HG03175 (cell line): ENCODE data around the gene MSH3.
"Not testable (repeated sequence)": the region's sequence is repeated elsewhere in the genome, so short reads cannot be mapped to it uniquely, and the experiment has no call there.

Source experiments
- ATAC-seq: cut with Tn5 transposase; IDR thresholded peaks from one replicate; pipeline ENCODE4 v1.9.1; 2021; ENCODE audit warnings: mild to moderate bottlenecking, moderate library complexity; ENCODE audit not compliant: unreplicated experiment

Gene MSH3

DNA sequence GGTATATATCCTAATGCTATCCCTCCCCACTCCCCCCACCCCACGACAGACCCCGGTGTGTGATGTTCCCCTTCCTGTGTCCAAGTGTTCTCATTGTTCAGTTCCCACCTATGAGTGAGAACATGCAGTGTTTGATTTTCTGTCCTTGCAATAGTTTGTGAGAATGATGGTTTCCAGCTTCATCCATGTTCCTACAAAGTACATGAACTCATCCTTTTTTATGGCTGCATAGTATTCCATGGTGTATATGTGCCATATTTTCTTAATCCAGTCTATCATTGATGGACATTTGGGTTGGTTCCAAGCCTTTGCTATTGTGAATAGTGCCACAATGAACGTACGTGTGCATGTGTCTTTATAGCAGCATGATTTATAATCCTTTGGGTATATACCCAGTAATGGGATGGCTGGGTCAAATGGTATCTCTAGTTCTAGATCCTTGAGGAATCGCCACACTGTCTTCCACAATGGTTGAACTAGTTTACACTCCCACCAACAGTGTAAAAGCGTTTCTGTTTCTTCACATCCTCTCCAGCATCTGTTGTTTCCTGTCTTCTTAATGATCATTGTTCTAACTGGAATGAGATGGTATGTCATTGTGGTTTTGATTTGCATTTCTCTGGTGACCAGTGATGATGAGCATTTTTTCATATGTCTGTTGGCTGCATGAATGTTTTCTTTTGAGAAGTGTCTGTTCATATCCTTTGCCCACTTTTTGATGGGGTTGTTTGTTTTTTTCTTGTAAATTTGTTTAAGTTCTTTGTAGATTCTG lies 186.8 kb downstream of the MSH3 start:
- ATAC-seq = not testable (repeated sequence)

DNA sequence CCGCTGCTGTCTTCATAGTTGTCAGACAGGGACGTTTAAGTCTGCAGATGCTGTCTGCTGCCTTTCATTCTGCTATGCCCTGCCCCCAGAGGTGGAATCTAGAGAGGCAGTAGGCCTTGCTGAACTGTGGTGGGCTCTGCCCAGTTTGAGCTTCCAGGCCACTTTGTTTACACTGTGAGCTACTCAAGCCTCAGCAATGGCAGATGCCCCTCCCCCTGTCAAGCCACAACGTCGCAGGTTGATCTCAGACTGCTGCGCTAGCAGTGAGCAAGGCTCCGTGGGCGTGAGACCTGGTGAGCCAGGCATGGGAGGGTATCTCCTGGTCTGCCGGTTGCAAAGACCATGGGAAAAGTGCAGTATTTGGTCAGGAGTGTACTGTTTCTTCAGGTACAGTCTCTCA lies 192.0 kb downstream of the MSH3 start:
- not testable (repeated sequence) for ATAC-seq

GRCh38 chr5:80850168-80850567 lies 195.7 kb downstream of the MSH3 start:
- ATAC-seq = not testable (repeated sequence)

DNA sequence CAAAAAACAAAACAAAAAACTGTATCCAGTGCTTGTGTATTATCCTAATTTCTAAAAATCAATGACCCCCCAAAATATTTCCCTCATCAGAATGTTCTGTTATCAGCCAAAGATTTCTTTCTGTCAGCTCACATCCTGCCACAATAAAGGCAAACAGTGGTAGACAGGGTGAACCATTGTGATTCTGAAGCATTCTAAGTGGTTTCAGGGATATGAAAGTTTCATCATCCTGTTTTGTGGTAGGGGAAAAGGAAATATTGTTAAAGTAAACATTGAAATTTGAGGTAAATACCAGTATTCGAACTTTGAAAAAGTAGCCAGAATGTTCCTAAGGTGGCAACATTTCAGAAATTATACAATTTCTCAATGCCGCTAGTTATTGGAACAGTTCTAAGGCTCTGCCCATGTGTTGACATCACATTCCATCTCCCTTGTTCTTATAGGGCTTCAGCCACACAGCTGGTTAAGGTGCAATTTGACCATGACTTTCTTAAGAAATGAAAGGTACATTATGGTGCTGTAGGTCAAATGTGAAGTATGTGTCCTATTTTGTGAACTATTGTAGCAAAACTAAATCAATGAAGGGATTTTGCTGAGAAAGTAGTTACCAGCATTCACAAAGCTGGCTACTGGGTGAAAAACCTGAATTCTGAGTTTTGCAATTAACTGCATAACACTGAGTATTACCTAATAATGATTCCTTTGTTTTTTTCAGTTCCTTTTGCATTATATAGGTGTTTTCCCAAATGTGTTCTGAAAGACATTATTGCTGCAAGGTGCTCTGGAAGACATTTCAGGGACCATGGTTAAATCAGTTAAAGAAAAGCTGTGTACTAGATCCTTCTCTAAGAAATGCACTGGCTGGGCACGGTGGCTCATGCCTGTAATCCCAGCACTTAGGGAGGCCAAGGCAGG lies 198.1 kb downstream of the MSH3 start:
- no peak for ATAC-seq

- no peak for ATAC-seq
These were observed 199.0 kb downstream of the MSH3 start for GRCh38 chr5:80853413-80853812.

DNA sequence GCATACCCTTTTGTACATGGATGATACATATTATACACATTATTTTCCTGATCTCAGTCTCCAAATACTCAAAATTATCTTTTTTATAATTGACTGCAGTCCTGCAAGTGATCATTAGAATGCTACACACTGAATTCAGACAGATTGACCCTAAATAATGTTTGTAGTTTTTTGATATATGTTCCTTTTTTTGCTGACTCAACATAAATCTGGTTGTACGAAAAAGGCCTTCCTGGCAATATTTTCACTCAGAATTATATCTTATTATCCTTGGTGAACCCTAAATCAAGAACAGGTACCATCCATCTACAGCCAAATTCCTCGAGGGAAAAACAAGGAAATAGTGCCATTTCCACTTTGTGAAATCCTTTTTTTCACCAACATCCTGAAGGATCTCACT lies 200.1 kb downstream of the MSH3 start:
- no peak for ATAC-seq

DNA sequence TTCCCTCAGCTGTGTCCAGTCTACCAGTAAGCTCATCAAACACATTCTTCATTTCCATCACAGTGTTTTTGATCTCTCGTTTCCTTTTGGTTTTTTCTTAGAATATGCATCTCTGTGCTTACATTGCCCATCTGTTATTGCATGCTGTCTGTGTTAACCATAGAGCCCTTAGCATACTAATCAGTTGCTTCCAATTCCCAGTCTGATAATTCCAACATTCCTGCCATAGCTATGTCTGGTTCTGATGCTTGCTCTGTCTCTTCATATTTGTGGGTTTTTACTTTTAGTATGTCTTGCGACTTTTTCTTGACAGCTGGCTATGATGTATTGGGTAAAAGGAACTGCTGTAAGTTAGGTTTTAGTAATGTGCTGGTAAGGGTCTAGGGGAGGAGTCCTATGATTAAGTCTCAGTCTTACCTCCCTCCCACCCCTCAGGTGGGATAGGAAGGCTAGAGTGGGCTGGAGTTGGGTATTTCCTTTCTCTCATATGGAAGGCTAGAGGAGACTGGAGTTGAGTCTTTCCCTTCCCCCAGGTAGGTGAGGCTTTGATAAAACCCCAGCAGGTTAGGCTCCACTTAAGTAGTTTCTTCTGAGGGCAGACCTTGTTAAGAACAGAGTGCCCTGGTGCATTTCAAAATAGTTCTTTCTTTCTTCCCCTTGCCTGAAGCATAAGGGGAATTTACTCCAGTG lies 206.6 kb downstream of the MSH3 start:
- ATAC-seq = no peak

DNA sequence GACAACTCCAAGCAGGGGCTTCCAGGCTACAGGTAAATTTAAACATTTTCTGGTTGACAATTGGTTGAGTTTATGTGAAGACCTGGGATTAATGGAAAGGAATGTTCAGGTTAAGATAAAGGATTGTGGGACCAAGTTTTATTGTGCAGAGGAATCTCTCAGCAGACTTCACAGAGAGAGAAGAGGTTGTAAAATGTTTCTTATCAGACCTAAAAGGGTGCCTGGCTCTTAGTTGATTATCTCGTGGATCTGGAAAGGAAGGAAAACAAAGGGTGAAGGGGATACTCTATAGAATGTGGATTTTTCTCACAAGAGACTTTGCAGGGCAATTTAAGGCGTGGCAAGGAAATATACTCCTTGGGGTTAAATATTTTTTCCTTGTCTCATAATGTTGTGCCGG lies 209.3 kb downstream of the MSH3 start:
- ATAC-seq = no peak

GRCh38 chr5:80864109-80864508 lies 209.7 kb downstream of the MSH3 start:
- ATAC-seq = no peak

DNA sequence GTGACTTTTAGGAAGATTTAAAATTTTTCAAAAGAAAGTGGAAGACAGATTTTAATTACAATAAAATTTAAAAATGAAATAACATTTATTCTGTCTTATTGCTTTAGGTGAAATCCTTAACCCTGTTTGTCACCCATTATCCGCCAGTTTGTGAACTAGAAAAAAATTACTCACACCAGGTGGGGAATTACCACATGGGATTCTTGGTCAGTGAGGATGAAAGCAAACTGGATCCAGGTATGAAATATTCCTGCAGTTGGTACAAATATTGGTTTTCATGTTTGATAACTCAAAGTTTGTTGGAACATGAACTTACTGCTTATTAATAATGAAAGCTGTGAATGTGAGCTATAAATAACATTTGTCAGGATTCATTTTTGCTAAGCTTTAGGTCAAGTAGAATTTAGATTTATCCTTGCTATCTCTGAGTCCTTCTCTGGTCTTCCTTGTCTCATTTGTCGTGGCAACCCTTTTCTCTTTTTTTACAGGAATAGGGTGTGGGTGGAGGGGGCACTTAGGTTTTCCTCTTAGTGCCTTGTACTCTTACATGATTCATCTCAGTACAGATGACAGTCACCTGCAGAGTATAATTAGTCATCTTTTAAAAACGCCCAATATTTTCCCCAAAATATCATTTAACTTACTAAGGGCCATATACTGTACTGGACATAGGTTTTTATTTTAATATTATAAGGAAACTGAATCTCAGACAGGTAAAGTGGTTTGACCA lies 210.4 kb downstream of the MSH3 start:
- ATAC-seq = no peak

- no peak for ATAC-seq
These were observed 211.1 kb downstream of the MSH3 start for GRCh38 chr5:80865551-80865950.

DNA sequence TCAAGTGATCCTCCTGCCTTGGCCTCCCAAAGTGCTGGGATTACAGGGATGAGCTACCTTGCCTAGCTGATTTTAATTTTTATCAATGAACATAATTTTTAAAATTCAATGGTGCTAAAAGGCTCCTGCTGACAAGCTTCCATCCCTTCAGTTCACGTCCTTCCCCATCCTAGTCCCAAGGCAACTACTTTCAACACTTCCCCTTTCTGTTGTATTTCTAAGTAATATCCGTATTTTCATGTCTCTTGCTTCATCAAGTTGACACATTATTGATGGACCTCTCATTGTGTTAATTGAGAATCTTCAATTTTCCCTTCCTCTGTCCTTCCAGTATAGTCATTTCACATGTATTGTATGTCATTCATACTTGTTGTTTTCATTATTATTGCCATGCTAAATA lies 211.9 kb downstream of the MSH3 start:
- ATAC-seq = no peak

DNA sequence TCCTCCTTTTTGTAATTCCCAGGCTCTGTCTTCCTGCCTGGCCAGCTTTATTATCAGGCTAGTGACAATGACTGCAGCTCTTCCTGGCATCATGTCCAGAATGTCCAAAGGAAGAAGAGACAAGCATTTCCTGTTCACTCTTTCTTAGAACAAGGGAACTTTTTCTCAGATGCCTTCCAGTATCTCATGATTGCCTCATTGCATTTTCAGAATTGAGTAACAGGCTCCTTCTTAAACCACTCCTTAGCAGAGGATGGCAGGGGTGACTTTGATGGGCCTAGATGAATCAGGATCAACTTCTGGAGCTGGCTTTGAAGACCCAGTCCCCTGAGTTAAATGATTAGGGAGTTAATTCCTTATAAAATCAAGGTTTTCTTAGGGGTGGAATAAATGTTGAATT lies 212.8 kb downstream of the MSH3 start:
- ATAC-seq = no peak

DNA sequence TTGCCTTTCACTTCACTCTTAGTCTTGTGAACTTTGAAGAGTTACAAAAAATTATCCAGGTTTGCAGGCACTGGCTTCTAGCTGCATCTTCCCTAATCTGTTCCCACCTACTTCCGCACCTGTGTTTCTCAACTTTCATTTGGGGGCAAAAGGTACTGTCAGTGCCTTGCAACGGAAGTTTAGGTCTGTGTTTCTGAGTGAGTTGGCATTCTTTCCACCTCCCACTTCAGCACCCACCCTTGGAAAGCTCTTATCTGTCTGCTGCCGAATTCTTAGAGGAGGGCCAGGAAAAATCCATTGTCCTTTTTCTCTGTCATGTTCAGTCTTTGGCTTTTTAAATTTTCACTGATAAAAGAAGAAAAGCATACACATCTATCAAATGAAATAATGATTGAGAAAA lies 216.0 kb downstream of the MSH3 start:
- ATAC-seq = no peak

DNA sequence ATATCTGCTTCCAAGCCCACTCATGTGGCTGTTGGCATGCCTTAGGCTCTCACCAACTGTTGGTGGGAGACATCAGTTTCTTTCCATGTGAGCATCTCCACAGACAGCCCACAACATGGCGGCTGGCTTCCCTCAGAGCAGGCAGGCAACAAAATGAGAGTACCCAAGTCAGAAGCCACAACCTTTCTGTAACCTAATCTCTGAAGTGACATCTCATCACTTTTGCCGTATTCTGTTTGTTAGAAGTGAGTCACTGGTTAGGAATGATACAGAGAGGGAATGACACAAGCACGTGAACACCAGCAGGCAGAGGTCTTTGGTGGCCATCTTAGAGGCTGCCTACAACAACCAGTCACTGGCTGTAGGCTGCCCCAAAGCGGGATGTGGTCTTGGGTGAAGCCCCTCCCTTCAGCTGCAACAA lies 217.1 kb downstream of the MSH3 start:
- no peak for ATAC-seq

DNA sequence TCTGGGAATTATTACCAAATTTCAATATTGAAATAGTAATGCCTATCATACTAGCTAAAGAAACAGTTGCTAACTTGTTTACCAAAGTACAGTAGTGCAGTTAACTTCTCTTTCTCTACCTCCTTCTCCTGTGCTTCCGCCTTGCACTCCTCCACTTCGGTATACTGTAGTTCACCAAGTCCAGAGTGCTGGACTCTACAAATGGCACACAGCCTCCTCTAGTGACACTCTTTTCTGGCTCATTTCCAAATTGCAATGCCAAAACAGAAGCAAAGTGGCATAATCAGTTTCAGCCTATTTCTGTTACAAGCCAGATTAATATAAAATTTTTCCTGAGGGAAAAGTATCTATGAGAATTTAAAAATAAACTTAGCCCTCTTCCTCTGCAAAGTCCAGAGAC lies 219.7 kb downstream of the MSH3 start:
- no peak for ATAC-seq

GRCh38 chr5:80877592-80877991 lies 223.1 kb downstream of the MSH3 start:
- no peak for ATAC-seq

DNA sequence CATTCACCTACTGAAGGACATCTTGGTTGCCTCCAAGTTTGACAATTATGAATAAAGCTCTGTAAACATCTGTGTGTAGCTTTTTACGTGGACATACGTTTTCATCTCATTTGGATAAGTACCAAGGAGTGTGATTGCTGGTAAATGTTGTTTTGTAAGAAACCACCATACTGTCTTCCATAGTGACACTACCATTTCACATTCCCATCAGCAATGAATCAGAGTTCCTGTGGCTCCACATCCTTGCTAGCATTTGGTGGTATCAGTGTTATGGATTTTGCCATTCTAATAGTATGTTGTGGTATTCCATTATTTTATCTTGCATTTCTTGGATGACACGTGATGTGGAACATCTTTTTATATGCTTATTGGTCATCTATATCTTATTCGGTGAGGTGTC lies 227.3 kb downstream of the MSH3 start:
- ATAC-seq = no peak

GRCh38 chr5:80883390-80883789 lies 228.9 kb downstream of the MSH3 start:
- not testable (repeated sequence) for ATAC-seq

DNA sequence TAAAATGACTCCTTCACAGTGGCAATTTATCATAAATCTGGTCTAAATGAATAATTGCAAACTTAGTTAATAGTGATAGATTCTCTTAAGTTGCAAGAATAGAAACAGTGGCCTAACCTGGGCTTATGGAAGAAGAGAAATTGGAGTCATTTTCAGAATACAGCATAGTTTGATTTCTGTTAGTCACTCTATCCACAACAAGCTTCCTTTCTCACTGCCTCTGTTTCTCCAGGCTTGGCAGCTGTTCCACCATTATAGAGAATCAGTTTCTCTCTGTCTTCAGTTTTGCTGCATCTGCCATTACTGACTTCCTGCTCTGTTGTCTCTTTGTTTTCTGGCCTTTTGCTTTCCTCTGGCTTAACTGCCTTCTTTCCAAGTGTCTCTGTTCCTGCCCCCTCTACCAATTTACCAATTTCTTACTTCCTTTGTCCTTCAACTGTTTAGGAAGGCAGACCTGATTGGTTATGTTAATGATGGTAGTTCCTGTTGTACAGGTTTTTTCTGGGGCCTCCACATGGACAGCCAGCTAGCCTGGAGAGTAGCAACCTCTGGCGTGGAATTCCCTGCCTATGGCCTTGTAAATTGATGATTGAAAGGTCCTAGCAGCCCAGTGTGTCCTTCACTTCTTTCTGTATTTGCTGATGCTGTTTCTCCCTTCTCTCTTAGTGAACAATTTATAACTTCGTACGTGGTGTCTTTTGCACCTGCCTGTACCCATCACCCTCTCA lies 229.8 kb downstream of the MSH3 start:
- no peak for ATAC-seq
